Naive thymus-derived CD4-positive, alpha-beta T cell (primary cell): ENCODE results near the gene RIMS1. TPM values are rescaled to one million over a fixed set of nuclear protein-coding genes. Genes with fewer than 3 reads are reported as not detected.

Experiments used
- ATAC-seq: fragments of 150-1000 bp; cut with Tn5 transposase; 2 replicates; pipeline ENCODE4 v1.10.0; 2021; ENCODE audit warnings: mild to moderate bottlenecking, moderate library complexity
- CTCF ChIA-PET: fragments of 350-600 bp; sonication (Branson Sonifier 250); formaldehyde crosslinking; loops from one replicate; lab custom pipeline; 2021; ENCODE audit warnings: antibody characterized with exemption; lab: Charles Lee
- POLR2A ChIA-PET: fragments of 350-600 bp; sonication (Branson Sonifier 250); formaldehyde crosslinking; loops from one replicate; lab custom pipeline; 2021; ENCODE audit warnings: antibody characterized with exemption, inconsistent platforms; lab: Charles Lee
- DNase-seq, 9 donors: peaks; one replicate each; pipeline versions ENCODE4 v3.0.0 to v3.0.0-alpha.2; 2020 to 2022; ENCODE audit warnings: mixed read lengths in 1 of 9
- H3K27ac ChIP-seq: one replicate; pipeline ENCODE4 v1.7.0; 2013; ENCODE audit warnings: mild to moderate bottlenecking, low read depth, low read length, moderate library complexity
- H3K27me3 ChIP-seq, 2 donors: one replicate each; pipeline ENCODE4 v1.7.0; 2013; ENCODE audit warnings: low read length in 2 of 2, mild to moderate bottlenecking in 2 of 2, moderate library complexity in 2 of 2; ENCODE audit not compliant: control insufficient read depth in 2 of 2, insufficient read depth in 2 of 2
- H3K36me3 ChIP-seq, 3 experiments: 1 replicate in 2 of 3; 2 replicates in 1 of 3; pipeline ENCODE4 v1.7.0; 2013; ENCODE audit warnings: low read length in 3 of 3, mild to moderate bottlenecking in 3 of 3, moderate library complexity in 1 of 3; ENCODE audit not compliant: insufficient read depth in 3 of 3, control insufficient read depth in 2 of 3
- H3K4me1 ChIP-seq, 2 donors: one replicate each; pipeline ENCODE4 v1.7.0; 2013; ENCODE audit warnings: low read length in 2 of 2, mild to moderate bottlenecking in 2 of 2, moderate library complexity in 1 of 2; ENCODE audit not compliant: control insufficient read depth in 2 of 2, insufficient read depth in 2 of 2
- H3K4me3 ChIP-seq: 2 replicates; pipeline ENCODE4 v1.7.0; 2013; ENCODE audit warnings: mild to moderate bottlenecking, low read length
- H3K9me3 ChIP-seq, 3 experiments: 1 replicate in 2 of 3; 2 replicates in 1 of 3; pipeline ENCODE4 v1.7.0; 2013; ENCODE audit warnings: low read length in 3 of 3; ENCODE audit not compliant: control insufficient read depth in 2 of 3
- H3K27ac Mint-ChIP-seq, 9 donors: one replicate each; pipeline ENCODE4 v1.8.0; 2020 to 2022; ENCODE audit warnings: mixed read lengths in 9 of 9, mild to moderate bottlenecking in 8 of 9, moderate library complexity in 5 of 9, inconsistent platforms in 2 of 9
- H3K27me3 Mint-ChIP-seq, 5 donors: one replicate each; pipeline ENCODE4 v1.8.0; 2021 to 2022; ENCODE audit warnings: mixed read lengths in 5 of 5, mild to moderate bottlenecking in 1 of 5
- H3K36me3 Mint-ChIP-seq, 5 donors: one replicate each; pipeline ENCODE4 v1.8.0; 2020 to 2022; ENCODE audit warnings: mixed read lengths in 5 of 5, mild to moderate bottlenecking in 3 of 5, inconsistent platforms in 1 of 5
- H3K4me1 Mint-ChIP-seq, 7 donors: one replicate each; pipeline ENCODE4 v1.8.0; 2020 to 2022; ENCODE audit warnings: mixed read lengths in 7 of 7, mild to moderate bottlenecking in 3 of 7, inconsistent platforms in 1 of 7
- H3K4me3 Mint-ChIP-seq, 10 donors: one replicate each; pipeline ENCODE4 v1.8.0; 2020 to 2022; ENCODE audit warnings: mild to moderate bottlenecking in 10 of 10, mixed read lengths in 10 of 10, moderate library complexity in 6 of 10, inconsistent platforms in 2 of 10
- H3K9me3 Mint-ChIP-seq, 11 donors: one replicate each; pipeline ENCODE4 v1.8.0; 2020 to 2022; ENCODE audit warnings: mixed read lengths in 11 of 11, mild to moderate bottlenecking in 4 of 11, inconsistent platforms in 1 of 11, moderate library complexity in 1 of 11
- intact Hi-C, 2 donors: fragments of 100-400 bp; cut with micrococcal nuclease; formaldehyde crosslinking; loops; one replicate each; pipeline ENCODE4 v1.15.1; 2023
- polyA plus RNA-seq, 2 donors: library from polyadenylated mRNA; unstranded; fragments of 300-500 nt; fragmentation: Illumina TruSeq; gene quantifications; one replicate each; pipeline ENCODE4 v1.2.3, GENCODE V29; 2021
- total RNA-seq, 6 experiments: library from RNA in 5 of 6; stranded (reverse) in 5 of 6; gene quantifications; 1 replicate in 5 of 6; 2 replicates in 1 of 6; pipeline ENCODE4 v1.2.3 and lab custom pipeline; 2021 to 2026

RIMS1 gene
- total RNA-seq, result not detected
- polyA plus RNA-seq, result not detected
- total RNA-seq (lab: John Stamatoyannopoulos, UW), result not detected

- POLR2A ChIA-PET, result no interaction called here
These were observed at the start of gene RIMS1 for GRCh38 chr6:71886184-71887005. Gene RIMS1 (plus strand): TSS chr6:71886550. CDS start chr6:71887024, 474 bp downstream.

GRCh38 chr6:71851214-71851613, 35.1 kb upstream of the RIMS1 start:
- ATAC-seq, result no peak
- H3K9me3 Mint-ChIP-seq, result peaks cover 0 to 7% (median 2%) of the 10 kb centered on the region in 11 donors
- CTCF ChIA-PET, result no interaction called here

More at GRCh38 chr6:71886184-71887005, at the start of gene RIMS1:
- Mint-ChIP-seq H3K9me3 (peaks cover 0 to 19% (median 4%) of the 10 kb centered on the region in 11 donors), H3K27me3 (peaks cover 31 to 66% (median 44%) of the 10 kb centered on the region in 5 donors), H3K36me3 (peaks cover 0 to 8% (median 0%) of the 10 kb centered on the region in 5 donors), H3K4me1 (peaks cover 0 to 8% (median 4%) of the 10 kb centered on the region in 7 donors), H3K4me3 (peak within 1 kb of the TSS in 8 of 10 donors; percentile 32 to 73 (median 56)), H3K27ac (no peak within 1 kb of the TSS)
- ATAC-seq, result no peak
- CTCF ChIA-PET, result no interaction called here
- Histone ChIP-seq H3K4me1 (no peaks in the 10 kb centered on the region), H3K4me3 (no peak within 1 kb of the TSS), H3K27ac (no peak within 1 kb of the TSS), H3K36me3 (no peaks in the 10 kb centered on the region), H3K27me3 (no peaks in the 10 kb centered on the region), H3K9me3 (no peaks in the 10 kb centered on the region)
- DNase-seq, result no peak
- intact Hi-C loops, result no loop called here

GRCh38 chr6:71852948-71853347, 33.4 kb upstream of the RIMS1 start:
- H3K27ac ChIP-seq, result no peak overlapping the region
- no peaks in the 10 kb centered on the region for H3K36me3 Mint-ChIP-seq
- H3K36me3 ChIP-seq, result no peaks in the 10 kb centered on the region
- H3K9me3 Mint-ChIP-seq, result peaks cover 0 to 7% (median 2%) of the 10 kb centered on the region in 11 donors
- DNase-seq (no peak), ATAC-seq (no peak)
- no peaks in the 10 kb centered on the region for H3K4me1 Mint-ChIP-seq
- no peaks in the 10 kb centered on the region for H3K27me3 Mint-ChIP-seq
- no peak overlapping the region for H3K4me3 ChIP-seq
- intact Hi-C loops, result no loop called here
- H3K27ac Mint-ChIP-seq, result no peak overlapping the region
- H3K4me3 Mint-ChIP-seq, result no peak overlapping the region
- ChIA-PET CTCF (no interaction called here), POLR2A (no interaction called here)
- no peaks in the 10 kb centered on the region for H3K4me1 ChIP-seq
- H3K27me3 ChIP-seq, result no peaks in the 10 kb centered on the region
- H3K9me3 ChIP-seq, result no peaks in the 10 kb centered on the region

More at GRCh38 chr6:71851214-71851613, 35.1 kb upstream of the RIMS1 start:
- no peaks in the 10 kb centered on the region for H3K4me1 Mint-ChIP-seq
- POLR2A ChIA-PET, result no interaction called here
- H3K4me3 Mint-ChIP-seq, result no peak overlapping the region
- Histone ChIP-seq H3K27me3 (no peaks in the 10 kb centered on the region), H3K9me3 (no peaks in the 10 kb centered on the region), H3K27ac (no peak overlapping the region), H3K4me1 (no peaks in the 10 kb centered on the region), H3K36me3 (no peaks in the 10 kb centered on the region), H3K4me3 (no peak overlapping the region)
- H3K36me3 Mint-ChIP-seq, result no peaks in the 10 kb centered on the region
- intact Hi-C loops, result no loop called here
- H3K27me3 Mint-ChIP-seq, result no peaks in the 10 kb centered on the region
- DNase-seq, result no peak
- no peak overlapping the region for H3K27ac Mint-ChIP-seq

GRCh38 chr6:71855406-71855805, 30.9 kb upstream of the RIMS1 start:
- Histone ChIP-seq H3K27me3 (no peaks in the 10 kb centered on the region), H3K36me3 (no peaks in the 10 kb centered on the region), H3K4me3 (no peak overlapping the region), H3K27ac (no peak overlapping the region), H3K4me1 (no peaks in the 10 kb centered on the region), H3K9me3 (no peaks in the 10 kb centered on the region)
- no peaks in the 10 kb centered on the region for H3K36me3 Mint-ChIP-seq
- intact Hi-C loops, result no loop called here
- no peaks in the 10 kb centered on the region for H3K27me3 Mint-ChIP-seq
- ATAC-seq (no peak), DNase-seq (no peak)
- no peak overlapping the region for H3K27ac Mint-ChIP-seq
- H3K4me1 Mint-ChIP-seq, result no peaks in the 10 kb centered on the region
- no peak overlapping the region for H3K4me3 Mint-ChIP-seq
- ChIA-PET POLR2A (no interaction called here), CTCF (no interaction called here)
- H3K9me3 Mint-ChIP-seq, result peaks cover 0 to 13% (median 2%) of the 10 kb centered on the region in 11 donors

GRCh38 chr6:71879016-71879415, 7.3 kb upstream of the RIMS1 start:
- ATAC-seq (no peak), DNase-seq (no peak)
- peaks cover 0 to 7% (median 2%) of the 10 kb centered on the region in 11 donors for H3K9me3 Mint-ChIP-seq
- H3K36me3 Mint-ChIP-seq, result no peaks in the 10 kb centered on the region
- no peak overlapping the region for H3K4me3 Mint-ChIP-seq
- ChIA-PET CTCF (no interaction called here), POLR2A (no interaction called here)
- no peak overlapping the region for H3K27ac ChIP-seq
- no peaks in the 10 kb centered on the region for H3K9me3 ChIP-seq
- H3K4me1 ChIP-seq, result no peaks in the 10 kb centered on the region
- no peaks in the 10 kb centered on the region for H3K4me1 Mint-ChIP-seq
- H3K27me3 Mint-ChIP-seq, result peaks cover 0 to 18% (median 8%) of the 10 kb centered on the region in 5 donors
- H3K4me3 ChIP-seq, result no peak overlapping the region
- H3K27me3 ChIP-seq, result no peaks in the 10 kb centered on the region
- H3K36me3 ChIP-seq, result no peaks in the 10 kb centered on the region
- H3K27ac Mint-ChIP-seq, result no peak overlapping the region
- intact Hi-C loops, result no loop called here

- H3K27me3 ChIP-seq, result no peaks in the 10 kb centered on the region
- no peaks in the 10 kb centered on the region for H3K36me3 ChIP-seq
- H3K9me3 ChIP-seq, result no peaks in the 10 kb centered on the region
- Mint-ChIP-seq H3K4me3 (peak overlapping the region in 3 of 10 donors; percentile 8 to 30 (median 24)), H3K27me3 (peaks cover 31 to 60% (median 44%) of the 10 kb centered on the region in 5 donors), H3K4me1 (peaks cover 0 to 8% (median 4%) of the 10 kb centered on the region in 7 donors), H3K27ac (no peak overlapping the region), H3K36me3 (peaks cover 0 to 8% (median 0%) of the 10 kb centered on the region in 5 donors), H3K9me3 (peaks cover 0 to 19% (median 4%) of the 10 kb centered on the region in 11 donors)
- ChIA-PET POLR2A (no interaction called here), CTCF (no interaction called here)
- no peaks in the 10 kb centered on the region for H3K4me1 ChIP-seq
- H3K27ac ChIP-seq, result no peak overlapping the region
- DNase-seq (no peak), ATAC-seq (no peak)
- H3K4me3 ChIP-seq, result no peak overlapping the region
- intact Hi-C loops, result no loop called here
These were observed 825 bp downstream of the RIMS1 start for GRCh38 chr6:71887006-71887743.
